Daoy (cell line): ENCODE measurements around the gene EID3. TPM values are rescaled to one million over a fixed set of nuclear protein-coding genes. Genes with fewer than 3 reads are reported as not detected.
"Not testable (repeated sequence)": the region's sequence is repeated elsewhere in the genome, so short reads cannot be mapped to it uniquely, and the experiment has no call there.

Experiments used
- DNase-seq: peaks from one replicate; pipeline ENCODE4 v3.0.0-alpha.2; 2015; ENCODE audit warnings: low read depth
- total RNA-seq: library from RNA; depleted of rRNA; stranded (reverse); fragments of >200 nt; shearing (Covaris generic); gene quantifications from 2 replicates; pipeline ENCODE4 v1.2.3, GENCODE V29; 2014

Gene EID3
- total RNA-seq, 1 experiment from 2014 or later, result 0.40 TPM

DNA sequence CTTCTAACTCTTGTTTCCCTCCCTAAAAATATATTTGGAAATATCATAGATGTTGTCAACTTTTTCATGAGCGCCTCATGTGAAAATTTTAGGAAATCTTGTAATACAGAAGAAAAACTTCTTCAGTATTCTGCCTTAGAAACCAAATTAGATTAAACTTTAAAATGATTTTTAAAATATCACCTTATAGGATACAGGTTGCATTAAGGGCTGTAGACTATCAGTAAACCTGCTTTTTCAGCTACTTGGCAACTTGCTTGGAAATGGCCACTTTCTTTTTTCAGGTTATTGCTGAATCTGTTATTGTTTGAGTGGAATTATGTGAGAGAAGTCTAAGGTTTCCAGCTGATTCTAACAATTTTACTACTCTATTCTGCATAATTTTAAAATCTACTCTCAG, 9.1 kb downstream of the EID3 start:
- no peak for DNase-seq

DNA sequence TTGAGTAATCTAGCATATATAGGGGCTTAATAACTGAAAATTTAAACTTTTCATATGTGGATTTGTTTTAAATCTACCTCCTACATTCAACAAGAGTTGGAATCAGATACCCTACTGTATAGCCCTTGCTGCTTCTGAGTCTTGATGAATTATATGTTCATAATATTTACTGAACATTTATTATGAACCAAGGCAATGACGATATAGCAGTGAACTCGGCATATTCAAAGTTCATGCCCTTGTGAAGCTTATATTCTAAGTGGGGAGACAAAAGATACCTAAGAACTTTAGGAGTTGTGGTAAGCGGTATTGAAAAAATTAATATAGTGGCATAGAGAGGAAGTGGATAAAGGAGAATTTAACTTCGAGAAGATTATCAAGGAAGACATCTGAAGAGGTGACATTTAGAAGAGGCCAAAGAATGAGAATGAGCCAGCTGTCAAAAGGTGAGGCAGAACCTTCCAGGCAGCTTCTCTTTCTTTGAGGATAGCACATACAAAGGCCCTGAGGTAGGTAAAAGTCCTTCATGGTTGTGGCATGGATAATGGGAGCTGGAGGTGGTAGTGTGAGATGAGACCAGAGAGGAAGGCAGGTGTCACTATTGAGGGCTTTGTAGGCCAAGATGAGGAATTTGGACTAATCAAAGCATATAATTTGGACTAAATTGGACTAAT, 10.2 kb downstream of the EID3 start:
- DNase-seq, result no peak

DNA sequence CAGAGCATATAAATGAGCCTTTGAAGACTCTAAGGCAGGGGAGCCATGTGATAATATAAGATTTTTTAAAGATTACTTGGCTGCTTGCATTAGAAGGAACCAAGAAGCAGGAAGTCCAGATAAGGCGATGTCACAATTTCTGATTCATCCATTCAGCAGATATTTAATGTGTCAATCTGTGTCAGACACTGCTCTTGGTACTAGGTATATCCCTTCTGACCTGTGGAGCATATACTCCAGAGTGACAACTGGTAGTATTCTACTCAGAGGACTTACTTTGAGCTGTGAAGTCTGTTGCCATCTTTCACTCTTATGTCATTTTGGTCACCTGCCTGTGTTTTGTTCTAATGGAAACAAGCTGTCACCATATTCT, 10.7 kb downstream of the EID3 start:
- DNase-seq, result no peak

DNA sequence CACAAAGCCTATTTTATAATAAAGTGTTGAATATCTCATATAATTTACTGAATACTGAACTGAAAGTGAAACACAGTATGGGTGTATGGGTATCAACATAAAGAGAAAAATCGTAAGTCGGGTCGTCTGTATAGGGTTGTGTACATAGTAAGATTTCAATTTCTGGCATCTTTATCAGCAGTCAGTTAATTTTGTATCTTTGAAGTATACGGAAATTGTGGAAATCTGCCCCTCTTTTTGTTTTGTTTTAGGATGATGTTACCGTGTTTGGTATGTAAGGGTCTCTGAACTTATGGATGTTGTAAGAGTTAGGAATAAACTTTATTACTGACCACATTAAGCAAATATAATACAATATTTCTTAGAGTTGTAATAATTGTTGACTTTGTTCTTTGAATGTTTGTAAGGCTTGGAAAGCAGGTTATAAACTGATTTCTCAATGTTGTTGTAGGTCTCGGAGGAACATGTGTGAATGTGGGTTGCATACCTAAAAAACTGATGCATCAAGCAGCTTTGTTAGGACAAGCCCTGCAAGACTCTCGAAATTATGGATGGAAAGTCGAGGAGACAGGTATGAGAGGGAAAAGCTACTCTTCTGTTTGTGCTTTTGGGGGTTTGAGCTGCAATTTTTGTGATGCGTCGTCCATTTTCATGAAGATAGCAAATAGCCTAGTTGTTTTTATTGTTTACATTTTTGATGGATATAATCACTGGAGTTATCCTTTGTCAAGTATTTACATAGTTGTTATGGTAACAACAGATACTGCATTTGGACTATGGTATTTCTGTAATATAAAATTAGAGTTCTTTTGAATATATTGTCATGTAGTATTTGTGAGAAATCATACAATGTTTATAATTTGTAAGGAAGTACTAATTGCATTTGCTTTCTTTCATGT, 12.0 kb downstream of the EID3 start:
- DNase-seq, result no peak

DNA sequence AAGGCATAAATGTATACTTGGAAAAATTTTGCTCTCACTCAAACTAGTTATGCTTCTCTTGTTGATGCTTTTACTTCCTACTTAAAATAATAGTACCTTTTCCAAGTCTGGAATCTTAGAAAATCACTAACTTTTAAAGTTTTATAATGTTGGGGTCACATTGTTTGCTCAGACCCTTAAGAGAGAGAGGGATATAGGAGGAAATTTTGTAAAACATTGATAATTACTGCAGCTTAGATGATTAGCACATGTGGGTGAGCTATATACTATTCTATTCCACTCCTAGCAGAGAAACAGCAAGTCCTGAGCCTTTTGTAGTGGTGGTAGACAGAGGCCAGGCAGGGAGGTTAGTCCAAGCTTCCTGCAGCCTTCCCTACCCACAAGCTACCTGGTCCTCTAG, 13.4 kb downstream of the EID3 start:
- DNase-seq, result no peak

DNA sequence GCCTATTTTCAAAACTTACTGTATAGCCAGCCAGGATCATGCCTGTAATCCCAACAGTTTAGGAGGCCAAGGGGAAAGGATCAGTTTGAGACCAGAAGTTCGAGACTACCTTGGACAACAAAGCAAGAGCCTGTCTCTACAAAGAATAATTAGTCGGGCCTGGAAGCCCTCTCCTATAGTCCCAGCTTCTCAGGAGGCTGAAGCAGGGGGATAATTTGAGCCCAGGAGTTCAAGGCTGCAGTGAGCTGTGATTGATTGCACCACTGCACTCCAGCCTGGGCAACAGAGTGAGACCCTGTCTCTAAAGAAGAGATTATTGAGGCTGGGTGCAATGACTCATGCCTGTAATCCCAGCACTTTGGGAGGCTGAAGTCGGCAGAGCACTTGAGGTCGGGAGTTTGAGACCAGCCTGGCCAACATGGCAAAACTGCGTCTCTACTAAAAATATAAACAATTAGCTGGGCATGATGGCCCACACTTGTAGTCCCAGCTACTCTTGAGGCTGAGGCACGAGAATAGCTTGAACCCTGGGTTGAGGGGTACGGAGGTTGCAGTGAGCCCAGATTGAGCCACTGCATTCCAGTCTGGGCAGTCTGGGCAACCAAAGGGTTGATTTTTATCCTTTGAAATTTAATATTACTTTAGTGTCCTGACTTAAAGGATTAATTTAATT, 14.1 kb downstream of the EID3 start:
- no peak for DNase-seq

DNA sequence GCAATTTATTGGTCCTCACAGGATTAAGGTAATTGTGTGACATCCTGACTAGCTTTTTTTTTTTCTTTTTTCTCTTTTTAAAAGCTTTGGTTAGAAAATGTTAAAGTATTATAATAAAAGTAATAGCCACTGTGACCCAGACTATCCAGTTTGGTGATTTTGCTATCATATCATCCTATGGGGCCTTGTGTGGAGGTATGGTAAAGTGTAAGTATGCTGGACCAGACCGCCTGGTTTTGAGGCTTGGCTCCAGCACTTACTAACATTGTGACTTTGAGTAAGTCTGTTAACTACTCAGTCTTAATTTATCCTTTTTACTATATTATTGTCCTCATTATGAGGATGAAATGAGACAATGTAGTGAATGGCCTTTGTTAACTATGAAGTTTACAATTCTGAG, 15.5 kb downstream of the EID3 start:
- no peak for DNase-seq

DNA sequence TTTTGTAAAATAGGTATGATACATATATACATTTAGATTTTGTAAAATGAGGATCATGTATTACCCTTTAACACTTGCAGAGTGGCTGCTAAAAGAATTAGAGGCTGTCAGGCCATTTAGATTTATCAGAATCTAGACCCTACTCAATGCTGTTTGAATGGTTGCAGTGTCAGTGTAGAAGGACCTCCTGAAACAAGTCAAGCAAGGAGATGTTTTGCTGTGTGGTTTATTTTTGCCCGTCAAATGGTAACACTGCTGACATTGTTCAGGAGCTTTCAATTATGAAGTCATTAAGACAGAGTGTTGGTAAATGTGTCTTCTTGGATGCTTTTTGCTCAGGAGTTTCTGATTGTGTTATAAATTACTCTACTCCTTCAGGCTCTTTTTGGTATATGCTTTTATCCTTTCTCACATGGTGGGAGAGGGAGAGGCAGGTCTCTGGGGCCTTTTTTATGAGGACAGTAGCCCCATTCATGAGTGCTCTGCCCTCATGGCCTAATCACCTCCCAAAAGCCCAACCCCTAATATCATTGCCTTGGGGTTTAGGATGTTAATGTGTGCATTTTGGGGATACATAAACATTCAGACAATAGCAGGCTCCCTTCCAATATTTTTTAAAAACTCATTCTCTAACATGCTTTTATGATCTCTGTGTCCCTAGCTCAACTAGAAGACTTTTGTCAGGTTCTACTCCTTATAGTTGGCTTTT, 16.5 kb downstream of the EID3 start:
- DNase-seq, result no peak

DNA sequence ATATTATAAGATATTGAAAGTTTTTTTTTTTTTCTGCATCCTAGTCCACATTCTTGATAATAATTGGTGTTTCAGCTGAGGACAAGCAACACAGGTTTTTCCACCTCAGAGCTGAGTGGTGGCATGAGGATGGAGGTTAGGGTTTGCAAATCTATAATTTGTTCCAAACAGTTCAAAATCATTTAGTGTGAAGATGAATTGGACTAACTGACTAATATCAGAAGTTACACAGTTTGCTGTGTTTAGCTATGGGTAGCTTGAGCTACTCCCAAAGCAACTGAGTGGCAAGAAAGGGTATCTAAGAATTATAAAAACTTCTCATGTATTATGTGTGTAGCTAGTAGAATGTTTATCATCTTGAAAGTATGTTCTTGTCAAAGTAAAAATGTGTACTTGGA, 17.1 kb downstream of the EID3 start:
- DNase-seq, result no peak

DNA sequence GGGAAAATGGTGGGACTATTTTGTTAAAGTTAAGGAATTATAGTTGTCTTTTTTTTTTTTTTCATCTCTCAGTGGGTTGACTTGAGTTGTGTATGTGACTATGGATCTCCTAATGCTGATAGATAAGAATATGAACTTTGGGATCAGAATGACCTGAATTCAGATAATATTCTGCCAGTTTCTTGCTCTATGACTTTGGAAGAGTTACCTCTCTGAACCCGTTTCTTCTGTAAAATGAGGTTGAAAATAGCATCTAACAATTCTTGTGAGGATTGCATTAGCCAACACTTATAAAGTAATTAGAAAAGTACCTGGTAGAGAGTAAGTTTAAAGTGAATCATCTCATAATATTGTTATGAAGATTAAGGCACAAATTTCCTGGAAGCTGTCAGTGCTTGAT, 18.4 kb downstream of the EID3 start:
- no peak for DNase-seq

DNA sequence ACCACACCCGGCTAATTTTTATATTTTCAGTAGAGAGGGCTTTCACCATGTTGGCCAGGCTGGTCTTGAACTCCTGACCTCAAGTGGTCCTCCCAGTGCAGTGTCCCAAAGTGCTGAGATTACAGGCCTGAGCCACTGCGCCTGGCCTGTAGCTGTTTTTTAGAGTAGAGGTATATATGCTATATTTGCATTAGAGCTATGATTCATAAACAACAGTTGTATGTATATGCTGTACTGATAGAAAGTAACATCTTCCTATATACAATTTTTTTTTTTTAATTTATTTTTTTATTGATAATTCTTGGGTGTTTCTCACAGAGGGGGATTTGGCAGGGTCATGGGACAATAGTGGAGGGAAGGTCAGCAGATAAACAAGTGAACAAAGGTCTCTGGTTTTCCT, 19.0 kb downstream of the EID3 start:
- not testable (repeated sequence) for DNase-seq

DNA sequence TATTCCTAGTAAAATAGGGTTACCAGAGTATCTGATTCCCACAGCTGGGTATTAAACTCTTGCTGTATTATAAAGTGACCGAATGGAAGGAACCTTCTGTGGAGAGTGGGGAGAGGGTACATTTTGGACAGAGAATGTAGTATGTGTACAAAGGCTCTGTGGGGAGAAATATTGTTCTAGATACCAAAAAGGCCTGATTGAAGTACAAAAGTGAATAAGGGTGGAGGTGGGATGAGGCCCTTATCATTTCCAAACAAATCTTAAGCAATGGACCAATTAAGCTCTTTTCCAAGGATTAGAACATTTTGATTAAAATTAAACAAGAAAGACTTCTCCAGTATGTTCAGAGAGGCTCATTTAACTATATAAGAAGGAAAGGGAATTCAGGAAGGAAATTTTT, 20.4 kb downstream of the EID3 start:
- no peak for DNase-seq

DNA sequence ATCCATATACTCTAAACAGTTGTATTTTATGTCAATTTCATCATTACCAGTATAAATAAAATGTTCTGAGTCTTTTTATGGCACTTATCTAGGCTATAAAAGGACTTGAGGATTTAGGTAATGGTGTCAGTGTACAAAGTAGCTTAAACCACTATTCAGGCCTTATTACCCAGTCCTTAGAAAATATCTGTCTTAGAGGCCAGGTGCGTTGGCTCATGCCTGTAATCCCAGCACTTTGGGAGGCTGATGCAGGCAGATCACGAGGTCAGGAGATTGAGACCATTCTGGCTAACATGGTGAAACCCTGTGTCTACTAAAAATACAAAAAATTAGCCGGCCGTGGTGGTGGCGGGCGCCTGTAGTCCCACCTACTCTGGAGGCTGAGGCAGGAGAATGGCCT, 24.7 kb downstream of the EID3 start:
- not testable (repeated sequence) for DNase-seq

DNA sequence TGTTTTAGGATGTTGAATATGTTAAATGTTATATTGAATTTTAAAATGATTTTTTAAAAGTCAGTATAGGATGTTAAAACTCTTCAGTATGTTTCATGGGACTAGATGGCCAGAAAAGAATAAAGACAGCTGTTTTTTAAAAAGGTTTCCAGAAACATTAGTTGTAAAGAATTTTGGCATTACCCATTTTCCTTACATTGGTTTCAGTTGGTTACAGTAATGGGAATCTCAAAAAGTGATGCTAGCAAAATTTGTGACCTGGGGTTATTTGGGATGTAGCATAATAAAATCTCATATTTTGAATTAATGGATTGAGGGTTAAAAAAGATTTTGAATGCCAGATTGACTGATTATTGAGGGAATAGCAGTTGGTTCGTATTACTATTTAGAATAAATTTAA, 25.3 kb downstream of the EID3 start:
- no peak for DNase-seq

DNA sequence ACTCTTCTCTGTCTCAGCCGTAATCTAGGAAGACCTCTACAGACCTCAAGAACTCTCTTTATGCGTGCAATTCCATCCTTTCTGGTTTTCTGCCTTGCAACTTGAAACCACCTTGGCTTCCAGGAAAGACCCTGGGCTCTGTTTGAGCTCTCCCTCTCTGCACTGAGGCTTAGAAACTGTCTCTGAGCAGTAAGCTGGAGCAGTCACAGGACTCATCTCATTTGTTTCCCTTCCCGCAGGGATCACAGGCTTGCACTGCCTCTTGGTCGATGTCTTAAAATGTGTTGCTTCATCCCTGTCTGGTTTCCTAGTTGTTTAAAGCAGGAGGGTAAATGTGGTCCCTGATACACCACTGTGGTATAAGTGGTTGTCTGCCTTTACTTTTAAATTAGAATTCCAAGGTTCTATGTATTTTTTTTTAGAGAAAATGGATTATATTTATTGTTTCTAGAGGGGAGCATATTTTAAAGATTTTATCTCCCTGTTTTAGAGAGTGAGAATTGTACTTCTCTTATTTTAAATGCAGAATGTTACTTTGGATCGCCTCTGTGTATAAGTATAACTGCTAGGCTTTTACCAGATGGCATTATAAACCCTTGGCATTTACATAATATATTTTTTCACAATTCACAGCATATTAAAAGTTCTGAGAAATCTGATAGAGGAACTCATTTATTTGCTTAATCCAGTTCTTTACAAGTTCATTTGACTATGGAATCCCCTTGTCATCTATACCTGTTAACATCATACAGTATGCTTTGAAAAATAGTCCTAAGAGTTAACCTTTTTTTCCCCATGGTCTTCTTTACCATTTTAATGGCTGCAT, 26.4 kb downstream of the EID3 start:
- no peak for DNase-seq

DNA sequence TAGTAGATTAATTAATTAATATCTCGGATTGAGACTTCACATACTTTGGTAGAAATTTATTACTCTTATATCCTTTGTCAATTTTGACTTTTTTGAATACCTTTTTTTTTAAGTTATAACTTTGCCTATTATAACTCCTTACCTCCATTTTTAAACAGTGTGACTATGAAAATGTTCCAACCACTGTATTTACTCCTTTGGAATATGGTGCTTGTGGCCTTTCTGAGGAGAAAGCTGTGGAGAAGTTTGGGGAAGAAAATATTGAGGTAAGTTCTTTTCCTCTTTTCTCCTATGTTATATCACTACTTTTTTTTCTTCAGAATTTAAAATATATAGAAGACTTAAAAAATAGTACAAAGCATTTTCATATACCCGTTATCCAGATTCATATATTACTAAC, 27.8 kb downstream of the EID3 start:
- DNase-seq, result no peak

DNA sequence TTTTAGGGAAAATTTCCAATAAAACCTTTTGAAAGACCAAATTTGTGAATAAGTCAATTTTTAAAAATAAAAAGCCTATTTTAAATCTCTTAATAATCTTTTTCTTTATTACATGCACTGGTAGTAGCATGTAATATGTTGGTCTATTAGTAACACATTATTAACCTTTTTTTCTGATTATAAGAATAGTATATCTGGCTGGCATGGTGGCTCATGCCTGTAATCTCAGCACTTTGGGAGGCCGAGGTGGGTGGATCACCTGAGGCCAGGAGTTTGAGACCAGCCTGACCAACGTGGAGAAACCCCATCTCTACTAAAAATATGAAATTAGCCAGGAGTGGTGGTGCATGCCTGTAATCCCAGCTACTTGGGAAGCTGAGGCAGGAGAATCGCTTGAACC, 28.7 kb downstream of the EID3 start:
- DNase-seq, result not testable (repeated sequence)

DNA sequence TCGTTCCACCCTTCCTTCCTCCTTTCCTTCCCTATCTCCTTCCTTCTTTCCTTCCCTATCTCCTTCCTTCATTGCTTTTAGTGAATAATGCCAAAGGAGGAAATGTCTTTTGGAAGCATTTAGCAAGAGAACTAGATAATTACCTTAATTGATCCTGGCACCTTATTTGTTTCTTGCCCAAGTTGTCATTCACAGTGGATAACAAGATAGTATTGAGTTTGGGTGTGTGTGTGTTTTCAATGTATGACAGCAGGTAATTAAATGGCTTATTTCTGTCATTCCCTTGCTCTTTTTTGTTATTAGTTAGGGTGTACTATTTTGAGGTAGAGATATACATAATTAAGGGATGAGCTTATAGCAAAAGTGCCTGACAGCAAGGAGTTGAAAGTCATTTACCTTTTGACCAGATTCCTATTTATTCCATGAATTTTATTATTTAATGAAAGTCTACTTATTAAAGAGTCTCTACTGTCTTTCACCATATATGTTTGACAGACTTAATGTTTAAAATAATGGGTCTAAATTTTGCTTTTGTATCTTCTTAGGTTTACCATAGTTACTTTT, 30.2 kb downstream of the EID3 start:
- no peak for DNase-seq

DNA sequence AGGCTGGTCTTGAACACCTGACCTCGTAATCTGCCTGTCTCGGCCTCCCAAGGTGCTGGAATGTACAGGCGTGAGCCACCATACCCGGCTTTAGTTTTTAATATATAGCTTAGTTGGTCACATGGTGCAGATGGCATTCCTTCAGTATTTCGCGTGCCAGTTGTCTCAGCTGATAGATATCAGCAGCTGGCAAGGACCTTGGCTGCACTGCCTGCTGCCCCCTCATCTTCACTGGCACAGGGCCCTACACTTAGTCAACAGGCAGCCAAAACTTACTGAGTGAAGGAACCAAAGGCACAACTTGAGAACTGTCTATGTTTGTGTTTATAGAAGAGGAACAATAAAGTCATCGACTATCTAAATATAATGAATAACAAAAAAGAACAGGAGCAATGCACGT, 31.0 kb downstream of the EID3 start:
- no peak for DNase-seq

DNA sequence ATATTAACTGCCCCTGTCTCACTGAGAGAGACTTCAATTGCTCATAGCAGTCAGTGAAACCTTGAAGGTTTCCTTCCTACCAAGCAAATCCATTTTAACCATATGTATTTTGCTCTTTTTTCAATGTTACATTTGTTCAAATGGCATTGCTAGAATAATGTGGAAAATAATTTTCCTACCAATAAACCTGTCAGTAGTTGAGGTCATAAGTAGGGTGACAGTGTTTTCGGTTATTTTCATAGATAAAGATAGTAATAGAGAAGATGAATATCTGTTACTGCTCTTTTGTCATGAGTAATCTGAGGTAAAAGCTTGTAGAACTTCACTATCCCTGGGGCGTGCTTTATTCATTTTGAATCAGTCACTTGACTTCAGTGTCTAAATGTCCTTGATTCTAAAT, 32.6 kb downstream of the EID3 start:
- DNase-seq, result no peak

DNA sequence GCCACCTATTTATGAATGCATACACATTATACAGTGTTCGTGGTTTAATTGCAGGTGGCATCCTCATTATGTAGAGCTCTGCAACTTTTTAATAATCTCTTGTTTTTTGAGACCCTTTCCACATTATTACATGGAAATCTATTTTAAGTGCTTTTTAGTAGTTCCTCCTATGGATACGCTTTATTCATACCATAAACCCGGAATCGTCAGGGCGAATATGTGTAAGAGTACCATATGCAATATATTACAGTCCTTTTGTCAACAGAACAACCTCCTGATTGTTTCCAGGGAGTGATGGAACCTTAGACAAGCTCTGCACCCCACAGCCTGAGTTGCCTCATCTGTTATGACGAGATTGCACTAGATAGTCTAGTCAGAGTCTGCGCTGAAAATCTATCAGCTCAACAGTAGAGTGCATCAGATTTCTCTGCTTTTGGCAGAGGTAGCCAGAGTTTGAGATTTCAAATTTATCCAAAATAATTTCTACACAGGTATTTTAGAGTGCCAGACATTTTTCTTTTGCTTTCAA, 33.6 kb downstream of the EID3 start:
- no peak for DNase-seq
